Type B pancreatic cell (in vitro differentiated cells): Measurements from ENCODE around the gene RAPGEF5. TPM values are rescaled to one million over a fixed set of nuclear protein-coding genes. Genes with fewer than 3 reads are reported as not detected.

Experiments used
- DNase-seq: peaks from one replicate; pipeline ENCODE4 v3.0.0; 2021; ENCODE audit warnings: mixed read lengths; ENCODE audit not compliant: unreplicated experiment; ENCODE audit errors: extremely low spot score
- H3K27ac Mint-ChIP-seq: 2 replicates; pipeline ENCODE4 v1.8.0; 2021; ENCODE audit warnings: mild to moderate bottlenecking, mixed read lengths
- H3K27me3 Mint-ChIP-seq: 2 replicates; pipeline ENCODE4 v1.8.0; 2021; ENCODE audit warnings: mixed read lengths
- H3K36me3 Mint-ChIP-seq: 2 replicates; pipeline ENCODE4 v1.8.0; 2021; ENCODE audit warnings: mixed read lengths
- H3K4me1 Mint-ChIP-seq: one replicate; pipeline ENCODE4 v1.8.0; 2021; ENCODE audit warnings: mixed read lengths; ENCODE audit not compliant: unreplicated experiment
- H3K4me3 Mint-ChIP-seq: 2 replicates; pipeline ENCODE4 v1.8.0; 2021; ENCODE audit warnings: mild to moderate bottlenecking, mixed read lengths
- H3K9me3 Mint-ChIP-seq: 2 replicates; pipeline ENCODE4 v1.8.0; 2021; ENCODE audit warnings: mixed read lengths
- long read RNA-seq: library from polyadenylated mRNA; unstranded; transcript quantifications from one replicate; pipeline ENCODE4 v2.0.0, GENCODE V29; 2020
- total RNA-seq: library from RNA; stranded (reverse); gene quantifications from 2 replicates; pipeline ENCODE4 v1.2.1, GENCODE V29; 2021; ENCODE audit warnings: low replicate concordance
- TF ChIP-seq, protein P1 (sequence below): fragments of 200-600 bp; sonication (generic); conservative IDR thresholded peaks from 2 replicates; pipeline ENCODE4 v1.5.0; 2021; ENCODE audit warnings: antibody characterized with exemption, mild to moderate bottlenecking

Gene RAPGEF5
- total RNA-seq, result 11.7 and 13.3 TPM in 2 replicates
- long read RNA-seq, partial matches to known transcripts, result 0 of 1 reads
- long read RNA-seq, other reads (novel, unspliced or antisense), result 1 of 1 reads

DNA sequence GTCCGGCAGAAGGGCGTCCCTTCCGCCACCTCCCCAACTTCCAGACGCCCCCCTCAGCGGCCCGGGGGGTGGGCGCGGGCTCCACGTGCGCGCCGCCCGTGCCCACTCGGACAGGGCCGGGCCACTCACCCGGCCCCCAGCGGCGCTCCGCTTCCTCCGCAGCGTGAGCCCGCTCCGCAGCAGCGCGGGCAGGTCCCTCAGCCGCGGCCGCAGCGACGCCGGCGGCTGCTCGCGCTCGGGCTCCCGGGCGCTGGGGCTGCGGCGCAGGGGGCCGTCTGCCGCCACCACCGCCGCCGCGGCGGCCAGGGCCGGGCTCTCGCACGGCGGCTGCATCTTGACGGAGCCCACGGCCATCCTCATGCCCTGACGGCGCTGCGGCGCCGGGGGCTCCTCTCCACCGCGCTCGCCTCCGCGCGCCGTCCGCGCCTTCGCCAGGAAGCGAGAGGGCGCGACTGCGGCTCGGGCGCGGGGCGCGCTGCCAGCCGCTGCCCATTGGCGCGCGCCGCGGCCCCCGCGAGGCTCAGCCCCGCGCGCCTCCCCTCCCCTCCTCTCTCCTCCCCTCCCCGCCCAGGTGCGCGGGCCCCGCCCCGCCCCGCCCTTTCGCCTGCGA is at the start of gene RAPGEF5:
Gene RAPGEF5, minus strand, starts transcription at position 454 of the 610 bp plus-strand sequence. Its CDS starts 94 bp downstream, at position 360.
- peaks cover 4% of the 10 kb centered on the region for H3K4me1 Mint-ChIP-seq
- H3K27ac Mint-ChIP-seq, result peak within 1 kb of the TSS; percentile 83
- peaks cover 36% of the 10 kb centered on the region for H3K27me3 Mint-ChIP-seq
- peaks cover 10% of the 10 kb centered on the region for H3K9me3 Mint-ChIP-seq
- H3K4me3 Mint-ChIP-seq, result peak within 1 kb of the TSS; percentile 91
- H3K36me3 Mint-ChIP-seq, result no peaks in the 10 kb centered on the region
- TF ChIP-seq, protein P1, sequence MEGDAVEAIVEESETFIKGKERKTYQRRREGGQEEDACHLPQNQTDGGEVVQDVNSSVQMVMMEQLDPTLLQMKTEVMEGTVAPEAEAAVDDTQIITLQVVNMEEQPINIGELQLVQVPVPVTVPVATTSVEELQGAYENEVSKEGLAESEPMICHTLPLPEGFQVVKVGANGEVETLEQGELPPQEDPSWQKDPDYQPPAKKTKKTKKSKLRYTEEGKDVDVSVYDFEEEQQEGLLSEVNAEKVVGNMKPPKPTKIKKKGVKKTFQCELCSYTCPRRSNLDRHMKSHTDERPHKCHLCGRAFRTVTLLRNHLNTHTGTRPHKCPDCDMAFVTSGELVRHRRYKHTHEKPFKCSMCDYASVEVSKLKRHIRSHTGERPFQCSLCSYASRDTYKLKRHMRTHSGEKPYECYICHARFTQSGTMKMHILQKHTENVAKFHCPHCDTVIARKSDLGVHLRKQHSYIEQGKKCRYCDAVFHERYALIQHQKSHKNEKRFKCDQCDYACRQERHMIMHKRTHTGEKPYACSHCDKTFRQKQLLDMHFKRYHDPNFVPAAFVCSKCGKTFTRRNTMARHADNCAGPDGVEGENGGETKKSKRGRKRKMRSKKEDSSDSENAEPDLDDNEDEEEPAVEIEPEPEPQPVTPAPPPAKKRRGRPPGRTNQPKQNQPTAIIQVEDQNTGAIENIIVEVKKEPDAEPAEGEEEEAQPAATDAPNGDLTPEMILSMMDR, result no peak
- DNase-seq, result no peak

DNA sequence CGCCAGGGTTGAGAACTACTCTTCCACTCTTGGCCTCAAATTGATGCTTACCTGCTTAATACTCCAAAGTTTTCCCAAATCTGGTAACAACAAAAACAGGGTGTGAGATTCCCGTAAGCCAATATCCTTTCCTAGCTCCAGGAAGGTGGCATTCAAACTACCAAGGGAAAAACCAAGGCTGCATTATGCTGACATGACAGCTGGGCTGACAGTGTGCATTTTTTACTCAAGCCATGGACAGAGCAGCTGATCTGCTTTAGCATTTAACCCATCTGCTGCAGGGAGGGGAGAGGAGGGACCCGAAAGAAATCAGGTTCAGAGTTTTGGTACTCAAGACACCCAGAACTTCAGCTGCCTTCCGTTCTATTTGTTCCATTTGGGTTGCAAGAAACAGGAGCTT is 49.8 kb upstream of the RAPGEF5 start:
- no peaks in the 10 kb centered on the region for H3K9me3 Mint-ChIP-seq
- no peaks in the 10 kb centered on the region for H3K27me3 Mint-ChIP-seq

GRCh38 chr7:22404421-22405023 is 47.6 kb upstream of the RAPGEF5 start:
- H3K27ac Mint-ChIP-seq, result no peak overlapping the region
- H3K4me1 Mint-ChIP-seq, result no peaks in the 10 kb centered on the region
- H3K36me3 Mint-ChIP-seq, result no peaks in the 10 kb centered on the region
- no peaks in the 10 kb centered on the region for H3K9me3 Mint-ChIP-seq
- no peak for DNase-seq
- H3K4me3 Mint-ChIP-seq, result no peak overlapping the region
- TF ChIP-seq, protein P1, result no peak
- no peaks in the 10 kb centered on the region for H3K27me3 Mint-ChIP-seq

More for the DNA sequence above, 49.8 kb upstream of the RAPGEF5 start:
- TF ChIP-seq, protein P1, result no peak
- no peak for DNase-seq
- Mint-ChIP-seq H3K27ac (no peak overlapping the region), H3K4me1 (no peaks in the 10 kb centered on the region), H3K36me3 (no peaks in the 10 kb centered on the region), H3K4me3 (no peak overlapping the region)

GRCh38 chr7:22403344-22403743 is 46.4 kb upstream of the RAPGEF5 start:
- H3K9me3 Mint-ChIP-seq, result no peaks in the 10 kb centered on the region
- TF ChIP-seq, protein P1, result no peak
- H3K36me3 Mint-ChIP-seq, result peaks cover 3% of the 10 kb centered on the region
- H3K27me3 Mint-ChIP-seq, result peaks cover 4% of the 10 kb centered on the region
- H3K4me3 Mint-ChIP-seq, result no peak overlapping the region
- no peak overlapping the region for H3K27ac Mint-ChIP-seq
- H3K4me1 Mint-ChIP-seq, result no peaks in the 10 kb centered on the region
- DNase-seq, result no peak

DNA sequence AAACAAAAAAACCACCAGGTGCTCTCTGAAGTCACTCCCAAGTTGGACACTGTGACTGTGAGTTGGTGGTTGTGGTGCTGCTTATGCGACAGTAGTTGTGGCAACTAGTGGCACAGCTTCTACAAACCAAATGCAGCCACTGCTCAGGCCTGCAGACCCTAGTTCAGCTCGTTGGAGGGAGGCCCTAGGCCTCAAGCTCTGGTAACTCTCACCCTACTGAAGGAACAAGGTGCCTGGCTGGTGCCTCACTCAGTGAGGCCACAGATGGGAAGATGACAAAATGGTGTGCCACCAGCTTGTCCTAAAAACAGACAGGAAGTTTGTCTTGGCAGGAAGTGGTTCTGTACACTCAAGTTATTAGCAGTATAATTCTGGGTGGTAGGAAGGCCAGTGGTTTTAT is 45.3 kb upstream of the RAPGEF5 start:
- Mint-ChIP-seq H3K9me3 (no peaks in the 10 kb centered on the region), H3K4me1 (no peaks in the 10 kb centered on the region), H3K27ac (no peak overlapping the region), H3K36me3 (peaks cover 3% of the 10 kb centered on the region), H3K27me3 (peaks cover 4% of the 10 kb centered on the region), H3K4me3 (no peak overlapping the region)
- no peak for DNase-seq
- TF ChIP-seq, protein P1, result no peak
